CD4-positive, alpha-beta T cell treated with Interleukin-2 at 100 ng/mL for 4 hours (primary cell): ENCODE data around the gene MED27.

Experiments used
- DNase-seq: peaks from one replicate; pipeline ENCODE4 v3.0.0-alpha.2; 2020; ENCODE audit warnings: low spot score

MED27 gene

GRCh38 chr9:132043708-132044107, 36.0 kb downstream of the MED27 start:
- no peak for DNase-seq

- no peak for DNase-seq
Measured at GRCh38 chr9:132042324-132042723, 37.3 kb downstream of the MED27 start.

GRCh38 chr9:132041798-132042197, 37.9 kb downstream of the MED27 start:
- DNase-seq, result no peak

GRCh38 chr9:132040808-132041207, 38.9 kb downstream of the MED27 start:
- no peak for DNase-seq

- DNase-seq, result no peak
Measured at GRCh38 chr9:132040246-132040645, 39.4 kb downstream of the MED27 start.

- no peak for DNase-seq
Measured at GRCh38 chr9:132039284-132039683, 40.4 kb downstream of the MED27 start.

GRCh38 chr9:132037458-132037857, 42.2 kb downstream of the MED27 start:
- no peak for DNase-seq

GRCh38 chr9:132036521-132036920, 43.1 kb downstream of the MED27 start:
- DNase-seq, result no peak

GRCh38 chr9:132035679-132036078, 44.0 kb downstream of the MED27 start:
- DNase-seq, result no peak

- DNase-seq, result no peak
Measured at GRCh38 chr9:132032238-132032950, 47.3 kb downstream of the MED27 start.

- DNase-seq, result no peak
Measured at GRCh38 chr9:132031467-132032237, 48.0 kb downstream of the MED27 start.

- DNase-seq, result no peak
Measured at GRCh38 chr9:132030626-132031325, 48.9 kb downstream of the MED27 start.

GRCh38 chr9:132027752-132028663, 51.7 kb downstream of the MED27 start:
- no peak for DNase-seq

- no peak for DNase-seq
Measured at GRCh38 chr9:132026932-132027585, 52.6 kb downstream of the MED27 start.

GRCh38 chr9:132025766-132026165, 53.9 kb downstream of the MED27 start:
- DNase-seq, result no peak

GRCh38 chr9:132024589-132024988, 55.1 kb downstream of the MED27 start:
- DNase-seq, result no peak

GRCh38 chr9:132023419-132024180, 56.1 kb downstream of the MED27 start:
- no peak for DNase-seq

- DNase-seq, result no peak
Measured at GRCh38 chr9:132020820-132021510, 58.7 kb downstream of the MED27 start.

- no peak for DNase-seq
Measured at GRCh38 chr9:132020272-132020671, 59.4 kb downstream of the MED27 start.

- no peak for DNase-seq
Measured at GRCh38 chr9:132019702-132020101, 60.0 kb downstream of the MED27 start.
